Colonic mucosa (tissue), 4 donors: ENCODE results near the gene LDB3. TPM values are rescaled to one million over a fixed set of nuclear protein-coding genes. Genes with fewer than 3 reads are reported as not detected.
"Not testable (repeated sequence)": the region's sequence is repeated elsewhere in the genome, so short reads cannot be mapped to it uniquely, and the experiment has no call there.

Experiments
- DNase-seq: peaks from one replicate; pipeline ENCODE4 v3.0.0-alpha.2; 2020
- H3K27ac ChIP-seq: fragments of 200-600 bp; one replicate; pipeline ENCODE4 v1.8.0; 2021
- H3K27me3 ChIP-seq: fragments of 200-600 bp; one replicate; pipeline ENCODE4 v1.8.0; 2021
- H3K36me3 ChIP-seq: fragments of 200-600 bp; one replicate; pipeline ENCODE4 v1.8.0; 2021
- H3K4me1 ChIP-seq: fragments of 200-600 bp; one replicate; pipeline ENCODE4 v1.8.0; 2021; ENCODE audit warnings: mild to moderate bottlenecking
- H3K4me3 ChIP-seq: fragments of 200-600 bp; one replicate; pipeline ENCODE4 v1.8.0; 2021
- H3K9ac ChIP-seq, 2 donors: one replicate each; pipeline ENCODE4 v1.7.0; 2013; ENCODE audit warnings: control low read depth in 2 of 2, low read depth in 2 of 2, low read length in 2 of 2
- H3K9me3 ChIP-seq: fragments of 200-600 bp; one replicate; pipeline ENCODE4 v1.8.0; 2021
- CTCF ChIP-seq: fragments of 200-600 bp; IDR thresholded peaks from one replicate; pipeline ENCODE4 v1.8.0; 2022; ENCODE audit warnings: antibody characterized with exemption, mild to moderate bottlenecking
- intact Hi-C: fragments of 100-400 bp; cut with DNase I; formaldehyde crosslinking; loops from one replicate; pipeline ENCODE4 v1.14.1; 2022
- total RNA-seq, 2 donors: library from RNA; stranded (reverse); fragmentation: NEBNext Ultra II Directional in 1 of 2; extraction: Animal tissue kit (Norgen Biotek cat#: 25700) in 1 of 2; gene quantifications; one replicate each; pipeline ENCODE4 v1.2.1, GENCODE V29; 2021
- donor health status: healthy.
- donor health status: DM: no; HTN: no; CAD: no.
- donor health status: DM: no; HTN: no; CAD: no.

Gene LDB3
- total RNA-seq, 2 donors from 2014 or later: 0.72 to 4.7 TPM

- Histone ChIP-seq H3K4me1 (no peaks in the 10 kb centered on the region), H3K36me3 (no peaks in the 10 kb centered on the region), H3K27me3 (no peaks in the 10 kb centered on the region), H3K4me3 (no peak overlapping the region), H3K9ac (no peak overlapping the region), H3K27ac (no peak overlapping the region), H3K9me3 (no peaks in the 10 kb centered on the region)
- intact Hi-C loops: no loop called here
- DNase-seq: peak; percentile 77
- no peak for TF ChIP-seq CTCF
Observed at GRCh38 chr10:86730227-86730626, 61.9 kb downstream of the LDB3 start.

GRCh38 chr10:86732771-86733170, 64.5 kb downstream of the LDB3 start:
- Histone ChIP-seq H3K36me3 (no peaks in the 10 kb centered on the region), H3K27ac (peak overlapping the region; percentile 48), H3K4me1 (no peaks in the 10 kb centered on the region), H3K9ac (no peak overlapping the region), H3K27me3 (no peaks in the 10 kb centered on the region), H3K9me3 (no peaks in the 10 kb centered on the region), H3K4me3 (no peak overlapping the region)
- no peak for TF ChIP-seq CTCF
- DNase-seq: no peak
- intact Hi-C loops: no loop called here

- intact Hi-C loops: no loop called here
- Histone ChIP-seq H3K4me1 (no peaks in the 10 kb centered on the region), H3K27ac (peak overlapping the region; percentile 48), H3K4me3 (no peak overlapping the region), H3K9ac (no peak overlapping the region), H3K36me3 (no peaks in the 10 kb centered on the region), H3K9me3 (no peaks in the 10 kb centered on the region), H3K27me3 (no peaks in the 10 kb centered on the region)
- no peak for DNase-seq
- TF ChIP-seq CTCF: no peak
Observed at GRCh38 chr10:86733260-86733671, 65.0 kb downstream of the LDB3 start.

GRCh38 chr10:86734207-86734988, 66.1 kb downstream of the LDB3 start:
- TF ChIP-seq CTCF: no peak
- no peak overlapping the region for H3K9ac ChIP-seq
- no peaks in the 10 kb centered on the region for H3K4me1 ChIP-seq
- no peaks in the 10 kb centered on the region for H3K36me3 ChIP-seq
- H3K27me3 ChIP-seq: no peaks in the 10 kb centered on the region
- no peaks in the 10 kb centered on the region for H3K9me3 ChIP-seq
- peak overlapping the region; percentile 27 for H3K27ac ChIP-seq
- intact Hi-C loops: no loop called here
- DNase-seq: no peak
- H3K4me3 ChIP-seq: no peak overlapping the region

GRCh38 chr10:86735278-86735677, 67.0 kb downstream of the LDB3 start:
- H3K4me1 ChIP-seq, H3K9ac ChIP-seq, H3K27me3 ChIP-seq, DNase-seq, H3K9me3 ChIP-seq, H3K27ac ChIP-seq, intact Hi-C loops, H3K36me3 ChIP-seq, H3K4me3 ChIP-seq: not testable (repeated sequence)

- no peaks in the 10 kb centered on the region for H3K4me1 ChIP-seq
- H3K9me3 ChIP-seq: no peaks in the 10 kb centered on the region
- no peak overlapping the region for H3K4me3 ChIP-seq
- intact Hi-C loops: no loop called here
- no peaks in the 10 kb centered on the region for H3K27me3 ChIP-seq
- no peaks in the 10 kb centered on the region for H3K36me3 ChIP-seq
- no peak overlapping the region for H3K9ac ChIP-seq
- no peak overlapping the region for H3K27ac ChIP-seq
- TF ChIP-seq CTCF: no peak
- no peak for DNase-seq
Observed at GRCh38 chr10:86742230-86742629, 73.9 kb downstream of the LDB3 start.
